Type B pancreatic cell (in vitro differentiated cells): Measurements from ENCODE around the gene NPHP4. TPM values are rescaled to one million over a fixed set of nuclear protein-coding genes. Genes with fewer than 3 reads are reported as not detected.

ENCODE experiments used
- DNase-seq: peaks from one replicate; pipeline ENCODE4 v3.0.0; 2021; ENCODE audit warnings: mixed read lengths; ENCODE audit not compliant: unreplicated experiment; ENCODE audit errors: extremely low spot score
- H3K27ac Mint-ChIP-seq: 2 replicates; pipeline ENCODE4 v1.8.0; 2021; ENCODE audit warnings: mild to moderate bottlenecking, mixed read lengths
- H3K27me3 Mint-ChIP-seq: 2 replicates; pipeline ENCODE4 v1.8.0; 2021; ENCODE audit warnings: mixed read lengths
- H3K36me3 Mint-ChIP-seq: 2 replicates; pipeline ENCODE4 v1.8.0; 2021; ENCODE audit warnings: mixed read lengths
- H3K4me1 Mint-ChIP-seq: one replicate; pipeline ENCODE4 v1.8.0; 2021; ENCODE audit warnings: mixed read lengths; ENCODE audit not compliant: unreplicated experiment
- H3K4me3 Mint-ChIP-seq: 2 replicates; pipeline ENCODE4 v1.8.0; 2021; ENCODE audit warnings: mild to moderate bottlenecking, mixed read lengths
- H3K9me3 Mint-ChIP-seq: 2 replicates; pipeline ENCODE4 v1.8.0; 2021; ENCODE audit warnings: mixed read lengths
- total RNA-seq: library from RNA; stranded (reverse); gene quantifications from 2 replicates; pipeline ENCODE4 v1.2.1, GENCODE V29; 2021; ENCODE audit warnings: low replicate concordance
- TF ChIP-seq, protein P1 (sequence below): fragments of 200-600 bp; sonication (generic); conservative IDR thresholded peaks from 2 replicates; pipeline ENCODE4 v1.5.0; 2021; ENCODE audit warnings: antibody characterized with exemption, mild to moderate bottlenecking

NPHP4 gene
- total RNA-seq, 1 donor from 2014 or later = 21.7 TPM

DNA sequence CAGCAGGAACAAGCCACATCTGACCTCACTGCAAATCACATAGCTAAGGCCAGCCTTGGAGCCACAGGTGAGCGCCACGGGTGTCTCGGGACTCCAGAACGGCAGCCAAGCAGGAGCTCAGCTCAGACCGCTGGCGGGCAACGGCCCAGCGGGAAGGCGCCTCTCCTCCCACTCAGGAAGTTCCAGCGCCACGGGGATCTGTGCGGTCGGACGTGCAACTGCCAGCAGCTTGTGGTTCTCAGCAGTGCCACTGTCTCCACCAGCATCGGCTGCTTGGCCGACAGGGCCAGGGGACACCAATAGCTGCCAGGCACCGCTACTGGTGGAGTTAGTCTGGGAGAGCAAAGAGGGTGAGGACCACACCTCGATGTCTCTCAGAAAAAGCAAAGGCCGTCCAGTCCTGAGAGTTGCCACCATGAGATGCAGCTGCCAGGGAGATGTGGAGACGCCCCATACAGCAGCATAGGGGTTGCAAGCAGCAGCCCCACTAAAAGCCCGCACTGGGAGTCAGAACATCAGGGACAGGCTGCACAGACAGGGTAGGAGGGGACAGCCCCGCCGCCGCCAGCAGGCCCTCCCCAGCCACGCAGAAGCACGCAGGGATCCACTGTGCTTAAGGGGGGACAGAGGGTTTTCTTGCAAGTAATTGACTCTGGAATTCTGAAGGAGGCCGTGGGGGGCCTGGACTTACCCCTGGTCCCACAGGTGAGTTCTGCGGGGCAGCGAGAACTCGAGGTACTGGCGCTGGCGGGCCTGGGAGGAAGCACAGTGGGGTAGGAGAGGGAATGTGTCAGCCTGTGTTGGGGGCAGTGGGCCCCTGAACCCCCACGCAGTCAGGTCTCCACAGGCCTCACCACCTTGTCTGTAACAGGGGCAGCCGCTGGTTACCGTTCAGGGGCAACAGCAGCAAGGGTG lies 83.5 kb downstream of the NPHP4 start:
- DNase-seq = peak; percentile 67
- no peaks in the 10 kb centered on the region for H3K27me3 Mint-ChIP-seq
- no peak overlapping the region for H3K4me3 Mint-ChIP-seq
- TF ChIP-seq, protein P1, sequence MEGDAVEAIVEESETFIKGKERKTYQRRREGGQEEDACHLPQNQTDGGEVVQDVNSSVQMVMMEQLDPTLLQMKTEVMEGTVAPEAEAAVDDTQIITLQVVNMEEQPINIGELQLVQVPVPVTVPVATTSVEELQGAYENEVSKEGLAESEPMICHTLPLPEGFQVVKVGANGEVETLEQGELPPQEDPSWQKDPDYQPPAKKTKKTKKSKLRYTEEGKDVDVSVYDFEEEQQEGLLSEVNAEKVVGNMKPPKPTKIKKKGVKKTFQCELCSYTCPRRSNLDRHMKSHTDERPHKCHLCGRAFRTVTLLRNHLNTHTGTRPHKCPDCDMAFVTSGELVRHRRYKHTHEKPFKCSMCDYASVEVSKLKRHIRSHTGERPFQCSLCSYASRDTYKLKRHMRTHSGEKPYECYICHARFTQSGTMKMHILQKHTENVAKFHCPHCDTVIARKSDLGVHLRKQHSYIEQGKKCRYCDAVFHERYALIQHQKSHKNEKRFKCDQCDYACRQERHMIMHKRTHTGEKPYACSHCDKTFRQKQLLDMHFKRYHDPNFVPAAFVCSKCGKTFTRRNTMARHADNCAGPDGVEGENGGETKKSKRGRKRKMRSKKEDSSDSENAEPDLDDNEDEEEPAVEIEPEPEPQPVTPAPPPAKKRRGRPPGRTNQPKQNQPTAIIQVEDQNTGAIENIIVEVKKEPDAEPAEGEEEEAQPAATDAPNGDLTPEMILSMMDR = no peak
- H3K4me1 Mint-ChIP-seq = peaks cover 18% of the 10 kb centered on the region
- H3K9me3 Mint-ChIP-seq = no peaks in the 10 kb centered on the region
- no peak overlapping the region for H3K27ac Mint-ChIP-seq
- H3K36me3 Mint-ChIP-seq = peaks cover 8% of the 10 kb centered on the region

DNA sequence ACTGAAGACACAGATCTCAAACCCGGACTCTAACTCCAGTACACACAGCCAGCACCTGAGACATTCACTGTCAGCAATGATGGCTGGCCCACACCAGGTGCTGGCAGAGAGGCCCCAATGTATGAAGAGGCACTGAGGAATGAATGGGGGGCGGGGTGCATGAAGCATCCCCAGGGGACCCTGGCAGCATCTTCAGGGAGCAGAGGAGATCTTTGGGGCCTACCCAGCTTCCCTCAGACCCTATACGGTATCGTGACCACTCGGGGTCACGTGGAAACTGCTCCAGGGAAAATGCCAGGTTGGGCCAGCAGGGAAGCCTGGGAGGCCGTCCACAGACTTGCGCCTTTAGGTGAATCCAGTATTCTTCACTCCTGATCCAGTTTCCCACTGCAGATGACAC lies 84.3 kb downstream of the NPHP4 start:
- TF ChIP-seq, protein P1 = no peak
- peak; percentile 52 for DNase-seq
- Mint-ChIP-seq H3K36me3 (peaks cover 4% of the 10 kb centered on the region), H3K4me1 (peaks cover 12% of the 10 kb centered on the region), H3K9me3 (no peaks in the 10 kb centered on the region), H3K4me3 (no peak overlapping the region), H3K27ac (no peak overlapping the region), H3K27me3 (no peaks in the 10 kb centered on the region)

DNA sequence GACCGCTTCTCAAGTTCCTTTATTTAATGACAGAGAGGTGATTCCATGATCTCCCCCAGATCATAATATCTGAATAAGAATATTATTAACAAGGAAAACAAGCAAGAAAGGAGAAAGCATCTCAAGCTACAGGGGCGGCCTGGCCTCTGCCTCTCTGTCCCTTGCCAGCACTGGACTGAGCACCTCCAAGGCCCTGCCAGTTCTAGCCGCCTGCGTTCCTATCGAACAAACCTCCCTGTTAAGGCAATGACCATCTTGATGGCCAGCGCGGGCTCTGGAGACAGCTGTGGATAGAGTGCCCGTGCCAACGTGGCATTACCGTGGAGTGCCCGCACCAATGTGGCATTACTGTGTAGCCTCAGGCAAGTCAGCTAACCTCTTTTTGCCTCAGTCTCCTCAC lies 84.8 kb downstream of the NPHP4 start:
- H3K27me3 Mint-ChIP-seq = no peaks in the 10 kb centered on the region
- peaks cover 4% of the 10 kb centered on the region for H3K36me3 Mint-ChIP-seq
- H3K9me3 Mint-ChIP-seq = no peaks in the 10 kb centered on the region
- TF ChIP-seq, protein P1 = no peak
- peaks cover 12% of the 10 kb centered on the region for H3K4me1 Mint-ChIP-seq
- no peak overlapping the region for H3K4me3 Mint-ChIP-seq
- peak; percentile 47 for DNase-seq
- H3K27ac Mint-ChIP-seq = no peak overlapping the region

DNA sequence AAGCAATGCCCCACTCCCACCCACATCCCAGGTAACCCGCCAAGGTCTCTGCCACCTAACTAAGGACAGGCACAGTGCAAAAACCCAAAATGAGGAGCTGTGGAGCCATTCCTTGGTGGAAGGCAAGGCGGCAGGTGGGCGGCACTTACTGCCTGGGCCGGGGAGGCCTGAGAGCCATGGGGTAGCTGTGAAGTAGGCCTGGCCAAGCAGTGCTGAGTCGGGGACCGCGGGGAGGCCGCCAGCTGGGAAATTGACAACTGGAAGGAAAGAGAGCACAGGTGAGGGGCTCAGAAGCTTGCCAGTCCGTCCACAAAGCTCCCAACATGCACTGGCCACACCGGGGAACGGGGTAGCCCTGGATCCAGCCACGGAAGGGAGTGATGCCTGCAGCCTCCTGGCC lies 85.3 kb downstream of the NPHP4 start:
- H3K27me3 Mint-ChIP-seq = no peaks in the 10 kb centered on the region

DNA sequence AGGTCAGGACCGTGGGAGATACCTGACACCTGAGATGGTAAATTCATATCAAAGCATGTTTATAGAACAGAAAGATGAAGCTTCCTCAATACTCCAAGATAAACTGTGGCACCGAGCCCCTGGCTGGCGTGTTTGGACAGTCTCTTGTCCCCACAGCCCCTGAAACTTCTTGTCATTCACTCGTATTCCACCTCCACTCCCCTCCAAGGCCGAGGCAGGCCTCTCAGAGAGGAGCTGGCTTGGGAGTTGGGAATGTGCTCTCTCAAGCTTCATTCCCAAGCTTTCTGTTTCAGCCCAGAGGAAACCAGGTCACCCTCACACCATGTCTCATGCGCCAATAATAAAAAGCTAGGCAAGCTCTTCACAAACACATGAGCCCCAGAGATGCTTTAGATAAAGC lies 86.1 kb downstream of the NPHP4 start:
- H3K4me3 Mint-ChIP-seq = no peak overlapping the region
- H3K9me3 Mint-ChIP-seq = no peaks in the 10 kb centered on the region
- H3K27me3 Mint-ChIP-seq = no peaks in the 10 kb centered on the region
- H3K27ac Mint-ChIP-seq = no peak overlapping the region
- TF ChIP-seq, protein P1 = no peak
- DNase-seq = peak; percentile 18
- no peaks in the 10 kb centered on the region for H3K36me3 Mint-ChIP-seq
- peaks cover 2% of the 10 kb centered on the region for H3K4me1 Mint-ChIP-seq

More for the DNA sequence above, 85.3 kb downstream of the NPHP4 start:
- Mint-ChIP-seq H3K4me3 (no peak overlapping the region), H3K36me3 (peaks cover 4% of the 10 kb centered on the region), H3K9me3 (no peaks in the 10 kb centered on the region), H3K27ac (no peak overlapping the region), H3K4me1 (peaks cover 11% of the 10 kb centered on the region)
- TF ChIP-seq, protein P1 = no peak
- peak; percentile 59 for DNase-seq
